HL-60/S4 (cell line): ENCODE data around the gene FOXJ3.

Experiments
- in situ Hi-C: fragments of 300-500 bp; cut with MboI; formaldehyde crosslinking; loops from 2 replicates; pipeline ENCODE4 v1.14.3; 2022; ENCODE audit warnings: low sequenced_read_pairs

The FOXJ3 gene

GRCh38 chr1:42335050-42335808 lies at the start of gene FOXJ3:
Gene FOXJ3 (minus strand): TSS chr1:42335235. CDS start chr1:42311093, 24,142 bp downstream.
- in situ Hi-C loops, result no loop called here

- in situ Hi-C loops, result no loop called here
These were observed 46.2 kb upstream of the FOXJ3 start for GRCh38 chr1:42381280-42381673.

- in situ Hi-C loops, result no loop called here
These were observed 45.7 kb upstream of the FOXJ3 start, which contains the start of gene RIMKLA for GRCh38 chr1:42380586-42381279. Gene RIMKLA (plus strand): TSS chr1:42380792. CDS start chr1:42380935, 143 bp downstream.

GRCh38 chr1:42379794-42380585 lies 45.0 kb upstream of the FOXJ3 start:
- in situ Hi-C loops, result no loop called here

- in situ Hi-C loops, result no loop called here
These were observed 37.8 kb upstream of the FOXJ3 start for GRCh38 chr1:42372796-42373195.

GRCh38 chr1:42370876-42371549 lies 36.0 kb upstream of the FOXJ3 start:
- in situ Hi-C loops, result no loop called here

GRCh38 chr1:42369471-42369870 lies 34.4 kb upstream of the FOXJ3 start:
- in situ Hi-C loops, result no loop called here

- in situ Hi-C loops, result no loop called here
These were observed 33.2 kb upstream of the FOXJ3 start for GRCh38 chr1:42368096-42368795.

GRCh38 chr1:42365118-42365517 lies 30.1 kb upstream of the FOXJ3 start:
- in situ Hi-C loops, result no loop called here

GRCh38 chr1:42364542-42364941 lies 29.5 kb upstream of the FOXJ3 start:
- in situ Hi-C loops, result no loop called here

- in situ Hi-C loops, result no loop called here
These were observed 29.1 kb upstream of the FOXJ3 start for GRCh38 chr1:42364089-42364488.

- in situ Hi-C loops, result no loop called here
These were observed 24.4 kb upstream of the FOXJ3 start for GRCh38 chr1:42359466-42359865.

GRCh38 chr1:42358791-42359190 lies 23.8 kb upstream of the FOXJ3 start:
- in situ Hi-C loops, result no loop called here

- in situ Hi-C loops, result no loop called here
These were observed 15.1 kb upstream of the FOXJ3 start for GRCh38 chr1:42350086-42350485.

GRCh38 chr1:42348498-42348897 lies 13.5 kb upstream of the FOXJ3 start:
- in situ Hi-C loops, result loop anchor here (10.0 kb wide), 1 partner anchor 396 kb away; the partner anchor contains the start of gene CLDN19

GRCh38 chr1:42343049-42343448 lies 8.0 kb upstream of the FOXJ3 start:
- in situ Hi-C loops, result loop anchor here (10.0 kb wide), 1 partner anchor 402 kb away; the partner anchor contains the start of gene CLDN19

- in situ Hi-C loops, result loop anchor here (10.0 kb wide), 1 partner anchor 404 kb away; the partner anchor contains the start of gene CLDN19
These were observed 5.9 kb upstream of the FOXJ3 start for GRCh38 chr1:42340901-42341300.

- in situ Hi-C loops, result loop anchor here (10.0 kb wide), 1 partner anchor 405 kb away; the partner anchor contains the start of gene CLDN19
These were observed 5.1 kb upstream of the FOXJ3 start for GRCh38 chr1:42340093-42340492.

GRCh38 chr1:42336978-42337377 lies 1.9 kb upstream of the FOXJ3 start:
- in situ Hi-C loops, result no loop called here
